Stimulated activated CD8-positive, alpha-beta memory T cell treated with anti-CD3 and anti-CD28 coated beads, Interleukin-2, amount 100 ng/mL, for 1 hour (primary cell): ENCODE results near the gene SLCO1C1.

Source experiments
- DNase-seq, 2 donors: peaks; one replicate each; pipeline ENCODE4 v3.0.0-alpha.2; 2020; ENCODE audit warnings: low read depth in 2 of 2

SLCO1C1 gene

DNA sequence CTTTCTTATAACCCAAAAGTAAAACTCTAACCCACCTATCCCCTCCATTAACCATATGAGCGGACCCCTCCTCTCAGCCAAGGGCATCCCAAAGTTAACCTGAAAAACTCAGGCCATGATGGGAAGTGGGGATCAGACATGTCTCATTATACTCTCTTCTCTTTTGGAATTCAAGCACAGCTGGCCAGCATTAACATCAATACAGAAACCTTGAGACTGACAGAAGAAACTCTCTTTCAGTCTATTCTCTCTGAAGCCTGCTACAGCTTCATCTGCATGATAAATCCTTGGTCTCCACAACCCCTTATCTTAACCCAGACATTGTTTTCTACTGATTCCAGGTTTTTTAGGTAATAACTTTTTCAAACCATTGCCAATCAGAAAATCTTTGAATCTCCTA lies 97.8 kb downstream of the SLCO1C1 start:
- DNase-seq: no peak

DNA sequence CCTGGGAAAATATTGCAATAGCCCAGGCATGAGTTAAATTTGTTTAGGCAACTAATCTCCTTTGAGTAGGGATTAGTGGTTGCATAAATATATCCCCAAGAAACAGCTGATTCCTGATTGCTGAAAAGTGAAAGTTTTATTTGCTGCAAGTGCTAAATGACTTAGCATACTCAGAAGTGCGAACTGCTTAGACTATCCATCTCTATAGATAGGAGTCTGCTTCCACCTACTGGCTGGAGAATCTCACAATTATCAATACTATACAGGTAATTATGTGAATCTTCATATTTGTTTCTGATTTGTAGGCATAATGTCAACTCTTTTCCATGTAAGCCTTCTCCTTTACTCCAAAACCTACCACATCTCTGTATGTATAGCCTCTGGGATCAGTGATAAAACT lies 103.4 kb downstream of the SLCO1C1 start:
- DNase-seq: no peak

DNA sequence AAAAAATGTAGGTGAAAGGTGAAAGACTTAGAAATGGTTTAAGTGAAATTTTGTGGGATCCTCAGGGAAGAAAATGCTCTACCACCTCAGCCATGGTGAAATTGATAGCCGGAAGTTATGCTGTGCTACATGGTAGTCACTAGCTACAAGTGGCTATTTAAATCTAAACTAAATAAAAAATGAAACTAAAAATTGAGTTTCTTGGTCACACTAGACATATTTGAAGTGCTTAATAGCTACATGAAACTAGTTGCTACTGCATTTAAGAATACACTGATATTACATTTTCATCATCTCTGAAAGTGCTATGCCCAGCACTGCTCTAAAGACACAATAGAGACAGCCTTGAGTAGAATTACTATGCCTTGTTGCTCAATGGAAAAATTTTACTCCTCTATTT lies 105.0 kb downstream of the SLCO1C1 start:
- DNase-seq: no peak

DNA sequence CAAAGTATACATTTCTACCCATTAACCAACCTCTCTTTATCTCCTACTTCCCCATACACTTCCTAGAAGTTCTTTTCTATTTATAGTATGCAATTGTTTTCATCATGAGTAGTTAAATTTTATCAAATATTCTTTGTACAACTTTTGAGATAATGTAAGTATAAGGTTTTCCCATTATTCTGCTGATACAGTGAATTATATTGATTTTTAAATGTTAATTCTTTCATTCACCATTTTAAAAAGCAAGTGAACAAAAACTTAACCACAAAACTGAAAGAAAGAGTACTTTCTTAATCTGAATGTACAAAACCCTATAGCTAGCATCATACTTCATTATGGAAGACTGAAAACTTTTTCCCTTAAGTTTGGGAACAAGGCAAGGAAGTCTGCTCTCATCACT lies 105.9 kb downstream of the SLCO1C1 start:
- no peak for DNase-seq
